Activated effector memory CD4-positive, alpha-beta T cell treated with anti-CD3 and anti-CD28 coated beads, Interleukin-2, amount 50 U/mL, for 16 hours (primary cell): ENCODE results near the gene WDSUB1.

Experiments used
- DNase-seq: peaks from one replicate; pipeline ENCODE4 v3.0.0-alpha.2; 2020

Gene WDSUB1

GRCh38 chr2:159285929-159286708 is at the start of gene WDSUB1:
Gene WDSUB1, minus strand, starts transcription at chr2:159286703. Its CDS starts 3,634 bp downstream, at chr2:159283069.
- peak; percentile 75 for DNase-seq

- DNase-seq, result no peak
These were observed 40.2 kb upstream of the WDSUB1 start for GRCh38 chr2:159326569-159327255.

- DNase-seq, result no peak
These were observed 35.9 kb upstream of the WDSUB1 start for GRCh38 chr2:159322419-159322818.

- DNase-seq, result no peak
These were observed 31.0 kb upstream of the WDSUB1 start for GRCh38 chr2:159317392-159318088.

- DNase-seq, result no peak
These were observed 21.4 kb upstream of the WDSUB1 start for GRCh38 chr2:159307942-159308341.

GRCh38 chr2:159300586-159300985 is 14.1 kb upstream of the WDSUB1 start:
- no peak for DNase-seq

GRCh38 chr2:159298967-159299366 is 12.5 kb upstream of the WDSUB1 start:
- no peak for DNase-seq

- no peak for DNase-seq
These were observed 10.7 kb upstream of the WDSUB1 start for GRCh38 chr2:159297042-159297707.

- no peak for DNase-seq
These were observed 5.7 kb upstream of the WDSUB1 start for GRCh38 chr2:159292157-159292556.

GRCh38 chr2:159290289-159290907 is 3.9 kb upstream of the WDSUB1 start:
- no peak for DNase-seq

- DNase-seq, result no peak
These were observed 1.2 kb upstream of the WDSUB1 start for GRCh38 chr2:159287733-159288132.

- DNase-seq, result peak; percentile 99
These were observed 372 bp upstream of the WDSUB1 start for GRCh38 chr2:159286709-159287441.

- DNase-seq, result no peak
These were observed 1.1 kb downstream of the WDSUB1 start for GRCh38 chr2:159285433-159285832.

- no peak for DNase-seq
These were observed 3.0 kb downstream of the WDSUB1 start for GRCh38 chr2:159283529-159283928.

GRCh38 chr2:159281002-159281401 is 5.5 kb downstream of the WDSUB1 start:
- no peak for DNase-seq

GRCh38 chr2:159279700-159280099 is 6.8 kb downstream of the WDSUB1 start:
- no peak for DNase-seq

GRCh38 chr2:159275111-159275510 is 11.4 kb downstream of the WDSUB1 start:
- DNase-seq, result no peak

- no peak for DNase-seq
These were observed 14.3 kb downstream of the WDSUB1 start for GRCh38 chr2:159272156-159272555.

- no peak for DNase-seq
These were observed 15.6 kb downstream of the WDSUB1 start for GRCh38 chr2:159270744-159271379.

- no peak for DNase-seq
These were observed 18.6 kb downstream of the WDSUB1 start for GRCh38 chr2:159267921-159268320.

- DNase-seq, result no peak
These were observed 19.9 kb downstream of the WDSUB1 start for GRCh38 chr2:159266554-159266953.
